ENCODE data around the gene COX6A2.

COX6A2 gene

GRCh38 chr16:31458844-31459686 lies 30.9 kb upstream of the COX6A2 start, which contains the start of gene ARMC5:
TSS of gene ARMC5 (plus strand) at chr16:31459501. CDS start at chr16:31459525, 24 bp downstream.
- peak; percentile 81 for TF ChIP-seq CTCF (IDR thresholded peaks at IDR 0.05; ENCODE audit: extremely low read depth, insufficient read depth, missing control alignments)
- DNase-seq (ENCODE audit: low spot score): peak; percentile 93
- in situ Hi-C loops (cut with MboI; ENCODE audit: low pct_unique_long_range_greater_than_20kb, low sequenced_read_pairs, unreplicated experiment): loop anchor here (25.0 kb wide), 1 partner anchor 403 kb away; the partner anchor contains the start of gene ZNF267

- TF ChIP-seq CTCF (IDR thresholded peaks at IDR 0.05; ENCODE audit: extremely low read depth, insufficient read depth, missing control alignments): peak; percentile 38
- in situ Hi-C loops (cut with MboI; ENCODE audit: low pct_unique_long_range_greater_than_20kb, low sequenced_read_pairs, unreplicated experiment): loop anchor here (25.0 kb wide), 1 partner anchor 404 kb away; the partner anchor contains the start of gene ZNF267
- DNase-seq (ENCODE audit: low spot score): peak; percentile 71
These were observed 30.1 kb upstream of the COX6A2 start for GRCh38 chr16:31458073-31458843.

GRCh38 chr16:31456988-31457360 lies 28.8 kb upstream of the COX6A2 start:
- in situ Hi-C loops (cut with MboI; ENCODE audit: low pct_unique_long_range_greater_than_20kb, low sequenced_read_pairs, unreplicated experiment): loop anchor here (25.0 kb wide), 1 partner anchor 405 kb away; the partner anchor contains the start of gene ZNF267
- no peak for DNase-seq (ENCODE audit: low spot score)
- TF ChIP-seq CTCF (IDR thresholded peaks at IDR 0.05; ENCODE audit: extremely low read depth, insufficient read depth, missing control alignments): no peak

- TF ChIP-seq CTCF (IDR thresholded peaks at IDR 0.05; ENCODE audit: extremely low read depth, insufficient read depth, missing control alignments): peak; percentile 52
- in situ Hi-C loops (cut with MboI; ENCODE audit: low pct_unique_long_range_greater_than_20kb, low sequenced_read_pairs, unreplicated experiment): loop anchor here (25.0 kb wide), 1 partner anchor 407 kb away; the partner anchor contains the start of gene ZNF267
- DNase-seq (ENCODE audit: low spot score): no peak
These were observed 27.6 kb upstream of the COX6A2 start for GRCh38 chr16:31455601-31456314.

- DNase-seq (ENCODE audit: low spot score): no peak
- no peak for TF ChIP-seq CTCF (IDR thresholded peaks at IDR 0.05; ENCODE audit: extremely low read depth, insufficient read depth, missing control alignments)
- in situ Hi-C loops (cut with MboI; ENCODE audit: low pct_unique_long_range_greater_than_20kb, low sequenced_read_pairs, unreplicated experiment): loop anchor here (25.0 kb wide), 1 partner anchor 409 kb away; the partner anchor contains the start of gene ZNF267
These were observed 25.4 kb upstream of the COX6A2 start for GRCh38 chr16:31453255-31454204.

Measured in GM13977 (cell line).